HuH-7 (cell line): ENCODE measurements around the gene MYO1B.
"Not testable (repeated sequence)": the region's sequence is repeated elsewhere in the genome, so short reads cannot be mapped to it uniquely, and the experiment has no call there.

Experiments
- DNase-seq: peaks from one replicate; pipeline ENCODE4 v3.0.0; 2011; ENCODE audit warnings: low spot score

Gene MYO1B

GRCh38 chr2:191405546-191405945, 160.3 kb downstream of the MYO1B start:
- DNase-seq = no peak

GRCh38 chr2:191410646-191411436, 165.6 kb downstream of the MYO1B start:
- no peak for DNase-seq

GRCh38 chr2:191411472-191411871, 166.3 kb downstream of the MYO1B start:
- no peak for DNase-seq

- DNase-seq = no peak
Measured at GRCh38 chr2:191412353-191412752, 167.1 kb downstream of the MYO1B start.

- DNase-seq = no peak
Measured at GRCh38 chr2:191415101-191415500, 169.9 kb downstream of the MYO1B start.

GRCh38 chr2:191415858-191416257, 170.7 kb downstream of the MYO1B start:
- no peak for DNase-seq

GRCh38 chr2:191417746-191418145, 172.5 kb downstream of the MYO1B start:
- no peak for DNase-seq

- DNase-seq = no peak
Measured at GRCh38 chr2:191421950-191422349, 176.7 kb downstream of the MYO1B start.

GRCh38 chr2:191427031-191427430, 181.8 kb downstream of the MYO1B start:
- no peak for DNase-seq

- DNase-seq = no peak
Measured at GRCh38 chr2:191428141-191428540, 182.9 kb downstream of the MYO1B start.

- DNase-seq = no peak
Measured at GRCh38 chr2:191430476-191430875, 185.3 kb downstream of the MYO1B start.

GRCh38 chr2:191432121-191432520, 186.9 kb downstream of the MYO1B start:
- no peak for DNase-seq

- DNase-seq = no peak
Measured at GRCh38 chr2:191434072-191434471, 188.9 kb downstream of the MYO1B start.

- DNase-seq = no peak
Measured at GRCh38 chr2:191435141-191435540, 189.9 kb downstream of the MYO1B start.

GRCh38 chr2:191436368-191437055, 191.3 kb downstream of the MYO1B start:
- DNase-seq = no peak

GRCh38 chr2:191439481-191439880, 194.3 kb downstream of the MYO1B start:
- peak; percentile 55 for DNase-seq

GRCh38 chr2:191441496-191442214, 196.5 kb downstream of the MYO1B start:
- no peak for DNase-seq

- DNase-seq = no peak
Measured at GRCh38 chr2:191443446-191443845, 198.2 kb downstream of the MYO1B start.

- peak; percentile 43 for DNase-seq
Measured at GRCh38 chr2:191446910-191447309, 201.7 kb downstream of the MYO1B start.

GRCh38 chr2:191451116-191451515, 205.9 kb downstream of the MYO1B start:
- DNase-seq = no peak

GRCh38 chr2:191452065-191452464, 206.9 kb downstream of the MYO1B start:
- DNase-seq = peak; percentile 28

- no peak for DNase-seq
Measured at GRCh38 chr2:191453761-191454160, 208.6 kb downstream of the MYO1B start.

GRCh38 chr2:191456506-191456905, 211.3 kb downstream of the MYO1B start:
- DNase-seq = not testable (repeated sequence)
